GM15510 (cell line): ENCODE results near the gene CTLA4.

Experiments used
- POLR2A ChIP-seq: IDR thresholded peaks from 3 replicates; pipeline ENCODE4 v1.6.1; 2011; ENCODE audit warnings: borderline replicate concordance; ENCODE audit not compliant: insufficient read length; ENCODE audit errors: extremely low read depth

The CTLA4 gene

DNA sequence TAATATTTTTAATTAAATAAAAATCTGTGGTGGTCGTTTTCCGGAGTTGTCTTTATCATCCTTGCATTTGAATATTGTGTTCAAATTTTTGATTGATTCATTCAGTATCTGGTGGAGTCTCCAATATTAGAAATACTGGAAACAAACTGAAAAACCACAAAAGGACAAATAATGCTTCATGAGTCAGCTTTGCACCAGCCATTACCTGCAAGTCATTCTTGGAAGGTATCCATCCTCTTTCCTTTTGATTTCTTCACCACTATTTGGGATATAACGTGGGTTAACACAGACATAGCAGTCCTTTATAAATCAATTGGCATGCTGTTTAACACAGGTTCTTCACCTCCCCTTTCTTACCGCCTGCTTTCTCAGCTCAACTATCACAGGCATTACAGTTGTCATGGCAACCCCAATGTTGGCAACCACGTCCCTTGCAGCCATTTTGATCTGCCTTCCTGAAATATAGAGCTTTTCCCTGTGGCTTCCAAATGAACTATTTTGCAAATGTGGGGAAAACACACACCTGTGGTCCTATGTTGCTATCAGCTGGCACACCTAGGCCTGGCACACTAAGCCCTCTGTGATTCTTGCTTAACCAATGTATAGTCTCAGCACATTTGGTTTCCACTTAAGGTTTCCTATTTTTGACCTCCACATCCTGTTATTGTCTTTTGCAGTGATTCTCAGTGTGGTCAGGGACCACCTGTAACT lies 6.5 kb downstream of the CTLA4 start:
- TF ChIP-seq POLR2A: no peak

DNA sequence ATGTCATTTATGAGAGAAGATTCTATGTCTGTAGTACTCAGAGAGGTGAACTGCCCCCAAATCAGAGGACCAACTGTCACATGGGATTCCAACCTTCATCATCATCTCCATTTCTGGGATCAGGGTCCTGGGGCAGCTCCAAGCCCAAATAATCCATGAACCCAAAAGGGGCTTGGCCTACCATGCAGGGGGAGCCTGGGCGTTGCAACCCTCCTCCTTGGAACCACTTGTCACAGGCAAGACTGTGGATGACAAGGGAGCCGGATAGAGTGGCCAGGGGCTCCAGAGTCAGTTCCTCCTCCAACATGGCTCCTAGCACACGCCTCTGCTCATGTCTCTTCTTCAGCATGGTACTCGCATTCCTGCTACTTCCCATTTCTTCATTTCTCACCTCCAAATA lies 7.9 kb downstream of the CTLA4 start:
- no peak for TF ChIP-seq POLR2A

DNA sequence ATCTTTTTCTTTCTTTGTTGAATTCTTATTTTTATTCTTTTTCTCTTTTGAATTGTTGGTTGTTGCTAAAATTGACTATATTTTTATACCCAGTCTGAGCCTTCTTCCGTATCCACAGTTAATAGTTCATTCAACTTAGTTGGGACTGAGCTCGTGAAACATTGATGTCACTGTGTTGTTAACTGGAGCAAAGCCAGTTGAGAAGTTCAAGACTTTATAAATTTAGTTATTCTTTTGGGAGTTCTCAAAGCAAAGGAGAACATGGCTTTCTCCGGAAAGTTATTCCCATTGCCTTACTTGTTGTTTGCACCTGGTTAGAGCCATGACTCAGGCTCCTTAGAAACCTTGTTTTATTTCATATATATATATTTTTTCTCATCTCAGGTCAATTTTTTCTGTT lies 8.8 kb downstream of the CTLA4 start:
- no peak for TF ChIP-seq POLR2A

DNA sequence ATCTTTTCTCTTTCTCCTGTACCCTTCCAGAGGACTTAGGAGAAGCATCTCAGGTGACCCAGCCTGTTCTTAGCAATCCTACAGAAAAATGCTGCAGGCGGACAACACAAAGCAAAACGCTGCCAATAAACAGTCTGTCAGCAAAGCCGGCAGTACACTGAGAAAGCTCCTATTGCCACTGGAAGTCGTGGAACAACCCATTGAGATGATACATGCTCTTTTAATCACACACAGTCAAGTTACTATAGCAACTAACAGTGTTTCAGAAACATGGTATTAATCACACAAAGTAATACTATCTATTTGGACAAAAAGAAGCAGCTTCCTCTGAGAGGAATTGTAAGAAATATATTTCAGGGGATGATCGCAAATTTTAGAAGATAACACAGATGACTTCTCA lies 10.5 kb downstream of the CTLA4 start:
- no peak for TF ChIP-seq POLR2A

DNA sequence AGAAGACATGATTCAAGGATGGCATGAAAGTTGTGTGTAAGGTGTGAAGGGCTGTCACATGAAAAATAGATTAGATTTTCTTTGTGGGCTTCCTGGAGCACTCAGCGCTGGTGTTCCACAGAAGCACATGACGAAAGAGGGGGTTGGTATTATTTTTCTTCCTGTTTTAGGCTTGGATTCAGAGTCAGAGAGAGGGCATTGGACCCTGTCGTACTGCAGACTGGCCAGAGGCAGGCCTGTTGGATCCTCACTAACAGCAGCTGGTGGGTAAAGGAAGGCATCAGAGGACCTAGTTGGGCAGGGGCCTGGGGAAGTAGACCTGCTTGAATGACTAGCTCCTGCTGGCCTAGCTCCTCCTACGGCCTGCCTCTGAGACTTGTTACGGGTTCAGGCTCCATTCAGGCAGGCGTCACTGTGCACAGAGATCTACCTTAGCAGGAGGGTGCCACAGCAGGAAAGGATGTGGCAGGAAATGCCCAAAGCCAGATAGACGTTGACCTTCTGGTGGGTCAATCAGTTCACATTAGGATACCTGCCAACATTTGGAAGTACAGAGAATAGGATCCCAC lies 13.1 kb downstream of the CTLA4 start:
- TF ChIP-seq POLR2A: no peak

DNA sequence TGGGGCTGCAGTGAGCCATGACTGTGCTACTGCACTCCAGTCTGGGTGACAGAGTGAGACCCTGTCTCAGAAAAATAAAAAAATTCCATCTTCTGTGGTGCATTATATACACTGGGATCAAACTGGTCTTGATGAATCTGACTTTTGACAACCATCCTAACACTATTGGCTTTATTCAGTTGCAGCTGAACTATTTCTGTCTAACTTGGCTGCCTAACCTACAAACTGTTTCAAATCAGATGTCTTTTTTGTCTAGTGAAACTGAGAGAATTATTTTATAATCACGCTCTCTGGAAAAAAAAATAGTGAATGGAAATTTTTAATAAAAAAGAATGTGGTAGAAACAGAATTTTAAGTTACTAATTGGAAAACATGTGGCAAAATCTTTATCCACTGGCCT lies 15.0 kb downstream of the CTLA4 start:
- no peak for TF ChIP-seq POLR2A

DNA sequence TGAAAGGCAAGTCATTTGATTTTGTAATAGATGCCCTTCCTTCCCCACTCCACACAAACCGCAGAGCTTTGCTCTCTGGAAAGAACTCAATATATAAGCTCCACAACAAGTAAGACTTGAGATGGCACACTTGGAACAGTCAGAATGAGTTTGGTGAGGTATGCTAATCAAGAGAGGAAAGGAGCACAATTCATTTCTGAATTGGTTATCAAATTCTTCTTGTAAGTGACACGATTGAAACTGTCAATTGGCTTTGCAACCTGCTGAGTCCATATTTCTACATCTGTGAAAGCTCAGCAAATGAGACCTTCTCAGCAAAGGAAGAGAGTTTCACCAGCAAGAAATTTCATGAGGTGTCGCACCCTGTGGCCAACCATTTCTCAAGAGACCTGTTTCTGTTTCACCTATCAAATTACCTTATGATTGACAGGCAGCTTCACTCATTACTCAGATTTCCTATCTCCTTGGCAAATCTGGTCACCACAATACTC lies 19.1 kb downstream of the CTLA4 start:
- no peak for TF ChIP-seq POLR2A

DNA sequence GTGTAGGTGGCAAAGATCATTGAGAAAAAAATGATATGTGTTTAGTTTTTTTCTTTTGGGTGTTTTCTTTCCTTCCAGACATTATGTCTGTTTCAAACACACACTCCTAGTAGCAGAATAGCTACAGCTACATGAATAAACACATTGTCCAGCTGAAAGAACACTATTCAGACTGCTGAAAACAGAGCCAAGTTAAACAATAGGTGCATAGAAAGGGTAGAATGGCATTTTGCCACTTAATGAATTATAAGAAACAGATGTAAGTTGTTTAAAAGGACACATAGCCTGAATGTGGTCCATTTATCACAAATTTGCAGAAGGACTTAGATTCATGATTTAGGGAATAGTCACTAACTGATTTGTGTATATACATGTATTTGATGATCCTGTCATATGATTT lies 20.1 kb downstream of the CTLA4 start:
- TF ChIP-seq POLR2A: no peak

DNA sequence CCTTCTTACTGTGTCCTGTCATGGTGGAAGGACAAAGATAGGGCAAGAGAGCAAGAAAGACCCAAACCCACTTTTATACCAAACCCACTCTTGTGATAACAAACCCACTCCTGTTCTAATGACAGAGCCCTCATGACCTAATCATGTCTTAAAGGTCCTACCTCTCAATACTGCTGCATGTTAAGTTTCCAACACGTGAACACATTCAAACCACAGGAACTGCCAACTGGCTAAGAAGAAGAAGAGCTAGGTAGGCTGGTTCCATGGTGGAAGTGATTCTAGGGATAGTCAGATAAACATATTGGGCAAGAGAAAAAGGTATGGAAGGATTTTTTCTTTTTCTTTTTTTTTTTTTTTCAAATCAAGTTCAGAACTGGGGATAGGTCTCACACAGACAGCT lies 22.0 kb downstream of the CTLA4 start:
- no peak for TF ChIP-seq POLR2A

DNA sequence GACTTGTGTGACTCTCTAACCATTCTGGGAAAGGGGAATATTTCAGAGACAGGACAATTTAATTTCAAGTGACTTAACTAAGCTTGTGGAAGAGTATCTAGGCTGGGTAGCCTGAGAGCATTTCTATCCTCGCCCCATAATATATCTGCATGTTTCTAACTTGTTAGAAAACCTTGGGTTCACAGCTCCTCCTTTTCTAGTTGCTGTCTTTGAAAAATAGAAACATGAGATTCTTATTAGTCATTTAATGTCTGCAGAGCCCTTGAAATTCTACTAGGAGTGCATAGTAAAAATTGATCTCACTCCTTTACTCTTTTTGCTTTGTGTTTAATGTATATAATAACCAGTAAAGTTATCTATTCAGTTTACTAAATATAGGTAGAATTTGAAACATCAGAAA lies 22.4 kb downstream of the CTLA4 start:
- no peak for TF ChIP-seq POLR2A

DNA sequence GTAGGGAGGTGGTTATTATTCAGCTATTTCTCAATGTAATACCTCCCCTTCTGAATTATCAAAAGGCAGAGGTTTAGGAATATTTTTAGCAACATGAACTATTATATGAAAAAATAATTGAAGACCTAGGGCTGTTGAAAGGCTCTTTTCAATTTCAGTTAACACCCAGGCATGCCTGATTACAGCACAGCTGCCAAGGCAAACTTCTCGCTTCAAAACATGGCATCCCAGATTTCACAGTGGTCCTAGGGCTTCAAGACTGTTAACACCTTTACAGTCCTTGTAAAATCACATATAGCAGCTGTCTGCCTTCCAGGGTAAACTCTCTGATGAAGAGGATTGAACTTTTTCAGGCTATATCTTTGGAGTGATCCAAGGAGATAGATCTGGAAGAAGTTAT lies 23.2 kb downstream of the CTLA4 start:
- no peak for TF ChIP-seq POLR2A

DNA sequence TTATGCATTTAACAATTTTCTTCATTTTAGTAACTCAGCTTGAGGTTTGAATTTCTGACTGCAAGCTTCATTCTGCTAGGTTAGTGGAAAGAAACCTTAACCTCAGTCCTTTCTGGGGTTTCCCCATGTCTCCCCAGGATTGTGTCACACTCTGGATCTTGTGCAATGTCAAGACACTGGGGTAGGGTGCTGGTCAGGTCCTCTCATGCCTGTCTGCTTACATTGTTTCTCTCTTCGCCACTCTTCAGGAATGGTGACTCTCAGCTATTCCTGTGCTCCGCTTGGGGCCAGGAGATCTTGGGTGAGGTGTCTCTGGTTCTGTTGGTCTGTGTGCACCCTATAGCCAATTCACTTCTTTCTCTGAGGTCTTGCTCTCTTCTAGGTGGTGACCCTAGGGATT lies 23.9 kb downstream of the CTLA4 start:
- TF ChIP-seq POLR2A: no peak

DNA sequence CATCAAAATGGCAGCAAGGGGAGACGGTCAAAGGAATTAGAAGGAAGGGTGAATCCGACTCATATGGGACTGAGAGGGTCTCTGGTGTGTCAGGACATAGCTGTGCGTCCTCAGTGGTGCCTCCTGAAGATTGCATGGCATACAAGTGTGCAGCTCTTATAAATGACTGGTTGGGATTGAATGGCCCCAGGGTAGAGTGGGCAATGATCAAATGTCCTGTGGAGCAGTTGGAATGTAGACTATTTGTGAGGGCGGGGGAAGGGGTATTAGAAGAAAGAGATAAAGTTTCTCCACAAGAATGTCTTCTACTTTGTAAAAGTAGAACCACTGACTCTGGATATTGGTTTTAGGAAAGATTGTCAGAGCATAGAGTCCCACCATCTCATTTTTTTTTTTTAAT lies 24.6 kb downstream of the CTLA4 start:
- TF ChIP-seq POLR2A: no peak

DNA sequence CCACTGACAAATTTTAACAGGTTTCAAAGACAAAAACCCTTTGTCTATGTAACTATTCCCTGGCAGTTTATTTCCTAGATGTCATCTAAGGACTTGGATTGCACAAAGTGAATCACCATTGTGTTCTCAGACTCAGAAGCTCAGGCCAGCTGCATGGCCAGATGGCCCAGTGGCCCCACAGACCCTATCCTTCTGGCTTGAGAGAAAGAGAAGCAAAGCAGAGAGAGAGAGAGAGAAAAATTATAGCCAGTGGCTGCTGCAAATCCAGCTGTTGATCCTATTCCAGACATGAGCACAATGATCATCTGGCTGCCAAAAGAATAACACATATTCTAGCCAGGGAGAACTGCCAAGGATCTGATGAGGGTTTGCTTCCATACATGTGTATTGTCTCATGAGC lies 25.8 kb downstream of the CTLA4 start:
- TF ChIP-seq POLR2A: no peak

DNA sequence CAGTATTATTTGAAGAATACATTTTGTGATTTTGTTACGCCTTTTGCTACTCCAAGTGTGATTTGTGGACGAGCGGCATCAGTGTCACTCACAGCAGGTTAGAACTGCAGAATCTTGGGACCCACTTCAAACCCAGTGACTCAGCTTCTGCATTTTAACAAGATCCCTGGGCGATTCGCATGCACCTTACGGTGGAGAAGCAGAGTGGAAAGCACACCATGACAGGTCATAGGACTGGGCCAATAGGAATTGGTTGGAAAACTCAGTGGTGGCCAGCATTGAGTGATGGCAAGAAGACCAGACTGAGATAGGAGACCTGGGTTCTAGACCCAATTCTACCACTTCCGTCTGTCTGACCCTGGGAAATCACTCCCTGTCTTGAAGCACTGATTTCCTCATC lies 26.3 kb downstream of the CTLA4 start:
- TF ChIP-seq POLR2A: no peak

DNA sequence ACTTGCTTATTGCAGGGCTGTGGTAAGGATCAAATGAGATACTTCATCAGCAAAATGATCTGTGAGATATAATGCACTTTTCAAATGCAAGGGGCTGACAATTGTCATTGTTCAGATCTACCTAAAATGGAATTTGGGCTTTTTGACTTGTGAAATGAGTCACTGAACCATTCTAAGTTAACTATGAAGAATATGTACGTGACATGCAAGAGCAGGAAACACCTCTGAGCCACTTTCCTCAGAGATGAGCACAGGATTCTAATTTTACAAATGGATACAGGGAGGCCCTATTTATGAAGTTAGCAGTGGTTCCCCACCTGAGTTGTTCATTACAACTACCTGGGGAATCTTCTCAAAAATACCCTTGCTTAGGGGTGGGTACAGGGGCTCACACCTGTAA lies 26.7 kb downstream of the CTLA4 start:
- no peak for TF ChIP-seq POLR2A
